Upper lobe of right lung (tissue), 1 donor: ENCODE data around the gene THY1. TPM values are rescaled to one million over a fixed set of nuclear protein-coding genes. Genes with fewer than 3 reads are reported as not detected.

Source experiments
- ATAC-seq: fragments of 200-7000 bp; cut with Tn5 transposase; one replicate; pipeline ENCODE4 v1.9.1; 2020; ENCODE audit warnings: mild to moderate bottlenecking, moderate library complexity
- DNase-seq: peaks from one replicate; pipeline ENCODE4 v3.0.0-alpha.2; 2020
- H3K27ac ChIP-seq: fragments of 200-600 bp; one replicate; pipeline ENCODE4 v1.8.0; 2022
- H3K27me3 ChIP-seq: fragments of 200-600 bp; one replicate; pipeline ENCODE4 v1.8.0; 2022; ENCODE audit warnings: mild to moderate bottlenecking
- H3K36me3 ChIP-seq: fragments of 200-600 bp; one replicate; pipeline ENCODE4 v1.8.0; 2022
- H3K4me1 ChIP-seq: fragments of 200-600 bp; one replicate; pipeline ENCODE4 v1.8.0; 2022
- H3K4me3 ChIP-seq: fragments of 200-600 bp; one replicate; pipeline ENCODE4 v1.8.0; 2022; ENCODE audit warnings: mild to moderate bottlenecking
- H3K9me3 ChIP-seq: fragments of 200-600 bp; one replicate; pipeline ENCODE4 v1.8.0; 2022
- intact Hi-C: fragments of 100-400 bp; cut with DNase I; formaldehyde crosslinking; loops from one replicate; pipeline ENCODE4 v1.11.0; 2022
- total RNA-seq: library from RNA; stranded (reverse); fragmentation: NEBNext Ultra II Directional; extraction: Animal tissue kit (Norgen Biotek cat#: 25700); gene quantifications from one replicate; pipeline ENCODE4 v1.2.1, GENCODE V29; 2021
- TF ChIP-seq, protein P1 (sequence below): fragments of 200-600 bp; IDR thresholded peaks from one replicate; pipeline ENCODE4 v1.8.0; 2022; ENCODE audit warnings: antibody characterized with exemption
- donor health status: DM: no; HTN: yes; CAD: no; lungs with severe emphysema.

THY1 gene
- total RNA-seq, 1 donor from 2014 or later, result 7.8 TPM

DNA sequence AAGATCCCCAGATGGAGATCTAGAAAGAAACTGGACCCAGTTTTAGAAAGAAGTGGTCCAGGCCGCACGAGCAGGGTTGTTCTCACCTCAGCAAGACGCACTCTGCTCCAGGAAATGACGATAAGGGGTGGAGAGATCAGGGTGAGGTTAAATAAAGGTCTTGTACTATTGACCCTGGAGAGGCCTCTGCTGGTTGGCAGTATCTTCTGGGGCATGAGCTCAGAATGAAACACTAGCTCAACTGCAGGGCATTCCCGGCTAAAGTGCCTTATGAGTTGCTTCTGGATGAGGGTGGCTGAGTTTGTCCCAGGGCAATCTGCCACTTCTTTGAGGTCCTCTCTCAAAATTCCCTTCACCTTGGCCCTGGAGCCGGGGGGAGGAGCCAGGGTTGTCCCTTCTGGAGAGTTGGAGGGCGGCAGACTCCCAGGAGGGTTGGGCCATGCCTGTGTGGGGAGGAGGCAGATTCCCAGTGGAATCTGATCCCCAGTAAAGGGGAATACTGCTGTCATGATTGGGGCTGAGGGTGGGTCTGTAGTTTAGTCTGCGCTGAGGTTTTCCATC lies 52.4 kb downstream of the THY1 start:
- ATAC-seq (peak; percentile 15), DNase-seq (peak; percentile 66)
- intact Hi-C loops, result no loop called here
- H3K4me1 ChIP-seq, result peaks cover 31% of the 10 kb centered on the region
- no peaks in the 10 kb centered on the region for H3K27me3 ChIP-seq
- H3K36me3 ChIP-seq, result no peaks in the 10 kb centered on the region
- TF ChIP-seq, protein P1, sequence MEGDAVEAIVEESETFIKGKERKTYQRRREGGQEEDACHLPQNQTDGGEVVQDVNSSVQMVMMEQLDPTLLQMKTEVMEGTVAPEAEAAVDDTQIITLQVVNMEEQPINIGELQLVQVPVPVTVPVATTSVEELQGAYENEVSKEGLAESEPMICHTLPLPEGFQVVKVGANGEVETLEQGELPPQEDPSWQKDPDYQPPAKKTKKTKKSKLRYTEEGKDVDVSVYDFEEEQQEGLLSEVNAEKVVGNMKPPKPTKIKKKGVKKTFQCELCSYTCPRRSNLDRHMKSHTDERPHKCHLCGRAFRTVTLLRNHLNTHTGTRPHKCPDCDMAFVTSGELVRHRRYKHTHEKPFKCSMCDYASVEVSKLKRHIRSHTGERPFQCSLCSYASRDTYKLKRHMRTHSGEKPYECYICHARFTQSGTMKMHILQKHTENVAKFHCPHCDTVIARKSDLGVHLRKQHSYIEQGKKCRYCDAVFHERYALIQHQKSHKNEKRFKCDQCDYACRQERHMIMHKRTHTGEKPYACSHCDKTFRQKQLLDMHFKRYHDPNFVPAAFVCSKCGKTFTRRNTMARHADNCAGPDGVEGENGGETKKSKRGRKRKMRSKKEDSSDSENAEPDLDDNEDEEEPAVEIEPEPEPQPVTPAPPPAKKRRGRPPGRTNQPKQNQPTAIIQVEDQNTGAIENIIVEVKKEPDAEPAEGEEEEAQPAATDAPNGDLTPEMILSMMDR, result no peak
- no peak overlapping the region for H3K27ac ChIP-seq
- H3K4me3 ChIP-seq, result no peak overlapping the region
- H3K9me3 ChIP-seq, result no peaks in the 10 kb centered on the region

- H3K27ac ChIP-seq, result no peak overlapping the region
- peaks cover 28% of the 10 kb centered on the region for H3K4me1 ChIP-seq
- TF ChIP-seq, protein P1, result no peak
- peak; percentile 53 for DNase-seq
- no peak overlapping the region for H3K4me3 ChIP-seq
- H3K9me3 ChIP-seq, result no peaks in the 10 kb centered on the region
- ATAC-seq, result no peak
- intact Hi-C loops, result no loop called here
- no peaks in the 10 kb centered on the region for H3K27me3 ChIP-seq
- no peaks in the 10 kb centered on the region for H3K36me3 ChIP-seq
Observed at GRCh38 chr11:119369132-119369925, 53.6 kb downstream of the THY1 start.

DNA sequence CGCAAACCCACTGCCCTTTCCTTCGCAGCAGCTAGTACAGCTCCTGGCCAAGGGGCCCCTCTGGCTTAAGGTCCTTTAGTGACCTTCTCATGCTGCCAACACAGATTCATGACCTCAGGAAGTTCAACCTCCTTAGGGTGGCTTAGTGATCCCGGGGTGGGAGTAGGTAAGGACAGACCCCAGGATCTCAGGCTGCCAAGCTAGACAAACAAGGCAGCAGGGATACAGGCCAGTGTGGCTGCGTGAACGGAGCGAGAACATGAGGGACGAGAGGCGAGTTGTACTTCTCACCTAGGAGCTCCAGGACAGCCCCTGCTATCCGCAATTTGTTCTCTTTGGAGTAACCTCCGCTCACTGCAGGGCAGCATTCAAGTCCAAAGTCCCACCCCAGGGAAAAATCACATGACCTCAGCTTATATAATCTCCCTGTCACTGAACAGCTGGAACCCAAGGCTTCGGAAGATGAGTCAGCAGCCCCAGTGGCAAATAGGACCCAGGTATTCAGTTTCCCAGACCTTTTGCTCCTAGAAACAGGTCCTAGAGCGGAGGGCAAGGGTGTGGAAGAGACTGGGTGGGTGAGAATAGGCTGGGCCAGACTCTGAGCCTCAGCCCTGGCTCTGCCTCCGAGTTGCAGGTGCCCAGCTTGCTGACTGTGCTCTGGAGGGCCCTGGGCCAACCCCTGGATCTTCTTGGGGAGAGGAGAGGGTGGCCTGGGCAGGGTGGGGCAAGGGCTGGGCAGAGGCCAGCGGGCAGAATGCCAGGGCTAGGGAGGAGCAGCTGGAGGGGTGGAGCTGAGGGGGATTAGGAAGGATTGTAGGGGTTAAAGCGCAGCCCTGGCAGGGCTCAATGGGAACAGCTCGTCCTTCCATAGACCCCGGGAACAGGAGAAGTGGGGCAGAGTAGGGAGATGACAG lies 54.6 kb downstream of the THY1 start:
- Histone ChIP-seq H3K9me3 (no peaks in the 10 kb centered on the region), H3K27ac (peak overlapping the region; percentile 17), H3K4me3 (no peak overlapping the region), H3K4me1 (peaks cover 32% of the 10 kb centered on the region), H3K27me3 (no peaks in the 10 kb centered on the region), H3K36me3 (no peaks in the 10 kb centered on the region)
- intact Hi-C loops, result no loop called here
- ATAC-seq (peak; percentile 16), DNase-seq (peak; percentile 77)
- TF ChIP-seq, protein P1, result no peak

DNA sequence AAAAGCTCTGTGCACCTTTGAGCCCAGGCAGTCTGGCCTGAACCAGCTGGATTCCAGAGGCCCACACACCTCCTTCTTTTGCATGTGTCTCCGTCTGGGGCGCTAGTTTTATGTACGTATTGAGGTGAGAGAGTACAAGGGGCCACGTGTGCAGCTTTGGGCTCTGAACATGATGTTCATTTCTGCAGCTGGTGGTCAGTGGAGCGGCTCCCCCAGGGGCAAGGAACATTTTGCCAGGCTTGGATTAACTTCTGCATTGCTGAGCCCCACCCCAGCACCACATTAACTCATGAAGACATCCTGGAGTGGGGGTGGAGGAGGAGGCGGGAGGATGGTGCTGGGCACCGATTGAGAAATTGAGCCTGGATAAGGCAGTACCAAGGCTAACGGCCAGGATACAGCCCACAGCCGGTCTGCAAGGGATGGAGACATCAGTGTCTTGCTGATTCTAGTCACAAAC lies 55.3 kb downstream of the THY1 start:
- Histone ChIP-seq H3K4me1 (peaks cover 39% of the 10 kb centered on the region), H3K9me3 (no peaks in the 10 kb centered on the region), H3K4me3 (no peak overlapping the region), H3K27ac (no peak overlapping the region), H3K36me3 (no peaks in the 10 kb centered on the region), H3K27me3 (no peaks in the 10 kb centered on the region)
- DNase-seq (peak; percentile 37), ATAC-seq (peak; percentile 3)
- intact Hi-C loops, result no loop called here
- TF ChIP-seq, protein P1, result no peak

Other genes starting within 250 kb of the THY1 start
- gene NHERF4, start 237.7 kb downstream of the THY1 start, total RNA-seq, result 0.81 TPM
- gene CBL, start 216.8 kb downstream of the THY1 start, total RNA-seq, result 30.0 TPM
- 134 TPM for gene MCAM, start 106.0 kb downstream of the THY1 start, total RNA-seq
- gene RNF26, start 88.6 kb downstream of the THY1 start, total RNA-seq, result 23.2 TPM
- gene C1QTNF5, start 82.3 kb downstream of the THY1 start, total RNA-seq, result 47.6 TPM
- gene MFRP, start 76.5 kb downstream of the THY1 start, total RNA-seq, result not detected
- gene USP2, start 41.5 kb downstream of the THY1 start, total RNA-seq, result 3.0 TPM